Thyroid gland (tissue), 4 donors: ENCODE data around the gene CHST9. TPM values are rescaled to one million over a fixed set of nuclear protein-coding genes. Genes with fewer than 3 reads are reported as not detected.

Experiments used
- DNase-seq, 2 donors: peaks; one replicate each; pipeline ENCODE4 v3.0.0-alpha.2; 2019
- H3K27ac ChIP-seq, 3 donors: fragments of 200-600 bp; sonication (generic); 1 replicate in 2 of 3; 2 replicates in 1 of 3; pipeline ENCODE4 v1.5.1; 2016 to 2019; ENCODE audit warnings: mild to moderate bottlenecking in 1 of 3, moderate library complexity in 1 of 3
- H3K27me3 ChIP-seq: fragments of 200-600 bp; sonication (generic); one replicate; pipeline ENCODE4 v1.5.1; 2019
- H3K36me3 ChIP-seq, 2 donors: fragments of 200-600 bp; sonication (generic); one replicate each; pipeline ENCODE4 v1.5.1; 2016 to 2019
- H3K4me1 ChIP-seq, 2 donors: fragments of 200-600 bp; sonication (generic); one replicate each; pipeline ENCODE4 v1.5.1; 2017 to 2019
- H3K4me3 ChIP-seq, 3 donors: fragments of 200-600 bp; sonication (generic); replicated peaks in 1 of 3; 1 replicate in 2 of 3; 2 replicates in 1 of 3; pipeline ENCODE4 v1.5.1; 2016; ENCODE audit warnings: mild to moderate bottlenecking in 1 of 3
- H3K9me3 ChIP-seq: fragments of 200-600 bp; sonication (generic); one replicate; pipeline ENCODE4 v1.5.1; 2017
- CTCF ChIP-seq, 6 experiments: fragments of 200-600 bp in 3 of 6; fragments of 450-650 bp in 3 of 6; sonication (generic) in 3 of 6; IDR thresholded peaks; one replicate each; pipeline ENCODE4 v1.5.1; 2016 to 2019; ENCODE audit warnings: antibody characterized with exemption in 6 of 6, mild to moderate bottlenecking in 2 of 6, inconsistent platforms in 1 of 6, moderate library complexity in 1 of 6
- POLR2A ChIP-seq, 2 donors: fragments of 450-650 bp; IDR thresholded peaks; one replicate each; pipeline ENCODE4 v1.6.1; 2017; ENCODE audit warnings: antibody characterized with exemption in 2 of 2, mild to moderate bottlenecking in 2 of 2, moderate library complexity in 1 of 2
- WGBS, 2 donors: methylation state at CpG; one replicate each; pipeline ENCODE4 v1.1.5; 2017; 5-methylcytosine and 5-hydroxymethylcytosine counted together
- intact Hi-C: fragments of 100-400 bp; cut with DNase I; formaldehyde crosslinking; loops from one replicate; pipeline ENCODE4 v1.15.1; 2023
- total RNA-seq, 4 donors: library from RNA; depleted of rRNA; stranded (reverse); fragments of >200 nt; gene quantifications; one replicate each; pipeline ENCODE4 v1.2.3, GENCODE V29; 2016

CHST9 gene
- total RNA-seq, 4 donors from 2014 or later, result under 0.01 to 0.13 (median 0.05) TPM; not detected in 1

- no peaks in the 10 kb centered on the region for H3K9me3 ChIP-seq
- peak overlapping the region; percentile 57 to 87 (median 74) for H3K27ac ChIP-seq
- peak overlapping the region in 1 of 3 donors; percentile 37 for H3K4me3 ChIP-seq
- H3K27me3 ChIP-seq, result no peaks in the 10 kb centered on the region
- no peaks in the 10 kb centered on the region for H3K36me3 ChIP-seq
- TF ChIP-seq CTCF (IDR thresholded peaks at IDR 0.05) (no peak), POLR2A (IDR thresholded peaks at IDR 0.05) (no peak)
- intact Hi-C loops, result no loop called here
- peaks cover 25 to 44% of the 10 kb centered on the region in 2 donors for H3K4me1 ChIP-seq
- WGBS, 2 donors, result 16 to 32% methylated on average over 9 of the region's 9 CpGs
- DNase-seq, result peak; percentile 49 to 60
Observed at GRCh38 chr18:26863921-26864497, 321.1 kb downstream of the CHST9 start.

GRCh38 chr18:26863122-26863879 lies 321.8 kb downstream of the CHST9 start:
- H3K4me3 ChIP-seq, result peak overlapping the region; percentile 27 to 37 (median 28)
- DNase-seq, result peak; percentile 93 to 96
- no peaks in the 10 kb centered on the region for H3K36me3 ChIP-seq
- H3K4me1 ChIP-seq, result peaks cover 25 to 37% of the 10 kb centered on the region in 2 donors
- no peaks in the 10 kb centered on the region for H3K27me3 ChIP-seq
- intact Hi-C loops, result no loop called here
- WGBS, 2 donors, result 7 to 11% methylated on average over 12 to 16 of the region's 40 CpGs
- H3K9me3 ChIP-seq, result no peaks in the 10 kb centered on the region
- TF ChIP-seq POLR2A (IDR thresholded peaks at IDR 0.05), result peak; percentile 42 to 90
- TF ChIP-seq CTCF (IDR thresholded peaks at IDR 0.05), result no peak
- peak overlapping the region; percentile 57 to 87 (median 74) for H3K27ac ChIP-seq

GRCh38 chr18:26862084-26862483 lies 323.0 kb downstream of the CHST9 start:
- H3K9me3 ChIP-seq, result no peaks in the 10 kb centered on the region
- peaks cover 19 to 27% of the 10 kb centered on the region in 2 donors for H3K4me1 ChIP-seq
- TF ChIP-seq CTCF (IDR thresholded peaks at IDR 0.05), result no peak
- no peak for TF ChIP-seq POLR2A (IDR thresholded peaks at IDR 0.05)
- intact Hi-C loops, result no loop called here
- H3K36me3 ChIP-seq, result no peaks in the 10 kb centered on the region
- H3K27me3 ChIP-seq, result no peaks in the 10 kb centered on the region
- no peak overlapping the region for H3K4me3 ChIP-seq
- WGBS, 2 donors, result 93 to 100% methylated on average over 5 of the region's 5 CpGs
- no peak for DNase-seq
- no peak overlapping the region for H3K27ac ChIP-seq
